Measurements from ENCODE around the gene BTRC.

Gene BTRC

GRCh38 chr10:101578803-101579515, 225.0 kb downstream of the BTRC start:
- ATAC-seq = no peak
- no peak for TF ChIP-seq ZNF565 (CRISPR knock-in tag; conservative IDR thresholded peaks at IDR 0.05; ENCODE audit: low read depth)
- no peak for TF ChIP-seq ISL1 (CRISPR knock-in tag; IDR thresholded peaks at IDR 0.05)
- TF ChIP-seq TOX (CRISPR knock-in tag; IDR thresholded peaks at IDR 0.05; ENCODE audit: borderline replicate concordance) = no peak
- no peak for TF ChIP-seq POU6F1 (CRISPR knock-in tag; IDR thresholded peaks at IDR 0.05; ENCODE audit: borderline replicate concordance, low read depth)
- TF ChIP-seq ZFP3 (CRISPR knock-in tag; IDR thresholded peaks at IDR 0.05) = no peak
- TF ChIP-seq SNAI2 (CRISPR knock-in tag; IDR thresholded peaks at IDR 0.05) = no peak
- no peak for TF ChIP-seq GLIS3 (CRISPR knock-in tag; IDR thresholded peaks at IDR 0.05)
- TF ChIP-seq PATZ1 (CRISPR knock-in tag; IDR thresholded peaks at IDR 0.05; ENCODE audit: borderline replicate concordance) = no peak
- TF ChIP-seq TSHZ2 (CRISPR knock-in tag; IDR thresholded peaks at IDR 0.05) = no peak
- TF ChIP-seq ARNTL (CRISPR knock-in tag; IDR thresholded peaks at IDR 0.05; ENCODE audit: borderline replicate concordance, low read depth) = no peak
- no peak for TF ChIP-seq ZFP30 (CRISPR knock-in tag; IDR thresholded peaks at IDR 0.05)
- no peak for TF ChIP-seq CSDC2 (CRISPR knock-in tag; IDR thresholded peaks at IDR 0.05)
- no peak for TF ChIP-seq OSR1 (CRISPR knock-in tag; IDR thresholded peaks at IDR 0.05)

- ATAC-seq = no peak
- TF ChIP-seq CREB5 (CRISPR knock-in tag; IDR thresholded peaks at IDR 0.05; ENCODE audit: low read depth) = no peak
- no peak for TF ChIP-seq PATZ1 (CRISPR knock-in tag; IDR thresholded peaks at IDR 0.05; ENCODE audit: borderline replicate concordance)
- no peak for TF ChIP-seq CSDC2 (CRISPR knock-in tag; IDR thresholded peaks at IDR 0.05)
- TF ChIP-seq RARB (CRISPR knock-in tag; IDR thresholded peaks at IDR 0.05) = no peak
- no peak for TF ChIP-seq ZFP30 (CRISPR knock-in tag; IDR thresholded peaks at IDR 0.05)
- no peak for TF ChIP-seq PPARA (CRISPR knock-in tag; IDR thresholded peaks at IDR 0.05; ENCODE audit: borderline replicate concordance)
- TF ChIP-seq BACH2 (CRISPR knock-in tag; IDR thresholded peaks at IDR 0.05; ENCODE audit: borderline replicate concordance) = no peak
Measured at GRCh38 chr10:101579516-101579870, 225.5 kb downstream of the BTRC start.

GRCh38 chr10:101580486-101581399, 226.8 kb downstream of the BTRC start:
- no peak for ATAC-seq

More at GRCh38 chr10:101580486-101581399, 226.8 kb downstream of the BTRC start:
- TF ChIP-seq GLIS3 (CRISPR knock-in tag; IDR thresholded peaks at IDR 0.05) = no peak
- TF ChIP-seq ZNF565 (CRISPR knock-in tag; conservative IDR thresholded peaks at IDR 0.05; ENCODE audit: low read depth) = no peak
- TF ChIP-seq ZC3H10 (CRISPR knock-in tag; IDR thresholded peaks at IDR 0.05) = no peak
- no peak for TF ChIP-seq POU6F1 (CRISPR knock-in tag; IDR thresholded peaks at IDR 0.05; ENCODE audit: borderline replicate concordance, low read depth)
- TF ChIP-seq ESRRG (CRISPR knock-in tag; IDR thresholded peaks at IDR 0.05) = no peak
- no peak for TF ChIP-seq BACH2 (CRISPR knock-in tag; IDR thresholded peaks at IDR 0.05; ENCODE audit: borderline replicate concordance)
- no peak for TF ChIP-seq ISL1 (CRISPR knock-in tag; IDR thresholded peaks at IDR 0.05)
- TF ChIP-seq TCF4 (CRISPR knock-in tag; IDR thresholded peaks at IDR 0.05; ENCODE audit: borderline replicate concordance) = no peak
- no peak for TF ChIP-seq RARB (CRISPR knock-in tag; IDR thresholded peaks at IDR 0.05)
- no peak for TF ChIP-seq SNAI2 (CRISPR knock-in tag; IDR thresholded peaks at IDR 0.05)
- TF ChIP-seq TOX (CRISPR knock-in tag; IDR thresholded peaks at IDR 0.05; ENCODE audit: borderline replicate concordance) = no peak
- TF ChIP-seq ZNF70 (CRISPR knock-in tag; IDR thresholded peaks at IDR 0.05) = no peak
- TF ChIP-seq CSDC2 (CRISPR knock-in tag; IDR thresholded peaks at IDR 0.05) = no peak
- no peak for TF ChIP-seq CSRNP3 (CRISPR knock-in tag; IDR thresholded peaks at IDR 0.05)
- TF ChIP-seq PPARA (CRISPR knock-in tag; IDR thresholded peaks at IDR 0.05; ENCODE audit: borderline replicate concordance) = no peak
- TF ChIP-seq OSR1 (CRISPR knock-in tag; IDR thresholded peaks at IDR 0.05) = no peak
